ENCODE results near the gene PCAT6. TPM values are rescaled to one million over a fixed set of nuclear protein-coding genes. Genes with fewer than 3 reads are reported as not detected.
A peak's percentile ranks its signal among the peaks of the same experiment; 100 is the strongest.

PCAT6 gene
- total RNA-seq, 1 donor from 2014 or later: not detected

GRCh38 chr1:202815120-202815519, 4.4 kb downstream of the PCAT6 start:
- Histone ChIP-seq H2AFZ (replicated peaks) (no peak overlapping the region), H3K4me3 (no peak overlapping the region), H3K79me2 (ENCODE audit: low read depth) (peaks cover 10% of the 10 kb centered on the region), H3K9me3 (ENCODE audit: low read depth) (no peaks in the 10 kb centered on the region), H3K27me3 (peaks cover 6% of the 10 kb centered on the region), H3K27ac (no peak overlapping the region), H3K36me3 (no peaks in the 10 kb centered on the region), H3F3A (ENCODE audit: low read depth) (peaks cover 7% of the 10 kb centered on the region), H3K4me1 (peaks cover 18% of the 10 kb centered on the region), H4K20me1 (ENCODE audit: low read depth) (no peaks in the 10 kb centered on the region), H3K9ac (no peak overlapping the region), H3K4me2 (no peak overlapping the region)
- no peak for DNase-seq (ENCODE audit: low spot score)
- H3K27ac Mint-ChIP-seq: no peak overlapping the region
- H3K36me3 Mint-ChIP-seq: no peaks in the 10 kb centered on the region
- H3K4me3 Mint-ChIP-seq: no peak overlapping the region
- no peaks in the 10 kb centered on the region for H3K9me3 Mint-ChIP-seq
- peaks cover 20% of the 10 kb centered on the region for H3K27me3 Mint-ChIP-seq (ENCODE audit: insufficient read depth, low read depth)
- TF ChIP-seq EZH2 (IDR thresholded peaks at IDR 0.05) (no peak), EZH2phosphoT487 (IDR thresholded peaks at IDR 0.05) (no peak)
- TF ChIP-seq, protein P1, sequence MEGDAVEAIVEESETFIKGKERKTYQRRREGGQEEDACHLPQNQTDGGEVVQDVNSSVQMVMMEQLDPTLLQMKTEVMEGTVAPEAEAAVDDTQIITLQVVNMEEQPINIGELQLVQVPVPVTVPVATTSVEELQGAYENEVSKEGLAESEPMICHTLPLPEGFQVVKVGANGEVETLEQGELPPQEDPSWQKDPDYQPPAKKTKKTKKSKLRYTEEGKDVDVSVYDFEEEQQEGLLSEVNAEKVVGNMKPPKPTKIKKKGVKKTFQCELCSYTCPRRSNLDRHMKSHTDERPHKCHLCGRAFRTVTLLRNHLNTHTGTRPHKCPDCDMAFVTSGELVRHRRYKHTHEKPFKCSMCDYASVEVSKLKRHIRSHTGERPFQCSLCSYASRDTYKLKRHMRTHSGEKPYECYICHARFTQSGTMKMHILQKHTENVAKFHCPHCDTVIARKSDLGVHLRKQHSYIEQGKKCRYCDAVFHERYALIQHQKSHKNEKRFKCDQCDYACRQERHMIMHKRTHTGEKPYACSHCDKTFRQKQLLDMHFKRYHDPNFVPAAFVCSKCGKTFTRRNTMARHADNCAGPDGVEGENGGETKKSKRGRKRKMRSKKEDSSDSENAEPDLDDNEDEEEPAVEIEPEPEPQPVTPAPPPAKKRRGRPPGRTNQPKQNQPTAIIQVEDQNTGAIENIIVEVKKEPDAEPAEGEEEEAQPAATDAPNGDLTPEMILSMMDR (IDR thresholded peaks at IDR 0.05): no peak
- peaks cover 24% of the 10 kb centered on the region for H3K4me1 Mint-ChIP-seq

- Mint-ChIP-seq H3K4me1 (peaks cover 16% of the 10 kb centered on the region), H3K36me3 (no peaks in the 10 kb centered on the region), H3K9me3 (no peaks in the 10 kb centered on the region), H3K27me3 (ENCODE audit: insufficient read depth, low read depth) (peaks cover 14% of the 10 kb centered on the region), H3K4me3 (no peak overlapping the region), H3K27ac (peak overlapping the region; percentile 16)
- Histone ChIP-seq H2AFZ (replicated peaks) (no peak overlapping the region), H3K4me1 (no peaks in the 10 kb centered on the region), H3K4me3 (no peak overlapping the region), H3K79me2 (ENCODE audit: low read depth) (no peaks in the 10 kb centered on the region), H4K20me1 (ENCODE audit: low read depth) (no peaks in the 10 kb centered on the region), H3K27ac (no peak overlapping the region), H3K4me2 (no peak overlapping the region), H3K9ac (no peak overlapping the region), H3K27me3 (no peaks in the 10 kb centered on the region), H3F3A (ENCODE audit: low read depth) (no peaks in the 10 kb centered on the region), H3K9me3 (ENCODE audit: low read depth) (no peaks in the 10 kb centered on the region), H3K36me3 (no peaks in the 10 kb centered on the region)
- TF ChIP-seq EZH2 (IDR thresholded peaks at IDR 0.05): no peak
- TF ChIP-seq EZH2phosphoT487 (IDR thresholded peaks at IDR 0.05): no peak
- TF ChIP-seq, protein P1 (IDR thresholded peaks at IDR 0.05): no peak
- no peak for DNase-seq (ENCODE audit: low spot score)
Measured at GRCh38 chr1:202818819-202819218, 8.1 kb downstream of the PCAT6 start.

GRCh38 chr1:202821467-202821866, 10.7 kb downstream of the PCAT6 start:
- no peaks in the 10 kb centered on the region for H3K9me3 Mint-ChIP-seq
- Histone ChIP-seq H3K4me3 (no peak overlapping the region), H3K27me3 (no peaks in the 10 kb centered on the region), H4K20me1 (ENCODE audit: low read depth) (no peaks in the 10 kb centered on the region), H3K4me2 (no peak overlapping the region), H2AFZ (replicated peaks) (no peak overlapping the region), H3K9me3 (ENCODE audit: low read depth) (no peaks in the 10 kb centered on the region), H3F3A (ENCODE audit: low read depth) (no peaks in the 10 kb centered on the region), H3K4me1 (no peaks in the 10 kb centered on the region), H3K36me3 (no peaks in the 10 kb centered on the region), H3K79me2 (ENCODE audit: low read depth) (no peaks in the 10 kb centered on the region), H3K9ac (no peak overlapping the region), H3K27ac (no peak overlapping the region)
- H3K36me3 Mint-ChIP-seq: no peaks in the 10 kb centered on the region
- TF ChIP-seq, protein P1 (IDR thresholded peaks at IDR 0.05): no peak
- TF ChIP-seq EZH2phosphoT487 (IDR thresholded peaks at IDR 0.05): no peak
- TF ChIP-seq EZH2 (IDR thresholded peaks at IDR 0.05): no peak
- no peak for DNase-seq (ENCODE audit: low spot score)
- H3K27ac Mint-ChIP-seq: no peak overlapping the region
- H3K4me1 Mint-ChIP-seq: peaks cover 7% of the 10 kb centered on the region
- no peak overlapping the region for H3K4me3 Mint-ChIP-seq
- H3K27me3 Mint-ChIP-seq (ENCODE audit: insufficient read depth, low read depth): peaks cover 10% of the 10 kb centered on the region

Measured in neural progenitor cell (in vitro differentiated cells).